GM21447 (cell line): ENCODE results near the gene C9orf78.

Source experiments
- ATAC-seq: cut with Tn5 transposase; IDR thresholded peaks from one replicate; pipeline ENCODE4 v1.9.1; 2021; ENCODE audit not compliant: unreplicated experiment

The C9orf78 gene

DNA sequence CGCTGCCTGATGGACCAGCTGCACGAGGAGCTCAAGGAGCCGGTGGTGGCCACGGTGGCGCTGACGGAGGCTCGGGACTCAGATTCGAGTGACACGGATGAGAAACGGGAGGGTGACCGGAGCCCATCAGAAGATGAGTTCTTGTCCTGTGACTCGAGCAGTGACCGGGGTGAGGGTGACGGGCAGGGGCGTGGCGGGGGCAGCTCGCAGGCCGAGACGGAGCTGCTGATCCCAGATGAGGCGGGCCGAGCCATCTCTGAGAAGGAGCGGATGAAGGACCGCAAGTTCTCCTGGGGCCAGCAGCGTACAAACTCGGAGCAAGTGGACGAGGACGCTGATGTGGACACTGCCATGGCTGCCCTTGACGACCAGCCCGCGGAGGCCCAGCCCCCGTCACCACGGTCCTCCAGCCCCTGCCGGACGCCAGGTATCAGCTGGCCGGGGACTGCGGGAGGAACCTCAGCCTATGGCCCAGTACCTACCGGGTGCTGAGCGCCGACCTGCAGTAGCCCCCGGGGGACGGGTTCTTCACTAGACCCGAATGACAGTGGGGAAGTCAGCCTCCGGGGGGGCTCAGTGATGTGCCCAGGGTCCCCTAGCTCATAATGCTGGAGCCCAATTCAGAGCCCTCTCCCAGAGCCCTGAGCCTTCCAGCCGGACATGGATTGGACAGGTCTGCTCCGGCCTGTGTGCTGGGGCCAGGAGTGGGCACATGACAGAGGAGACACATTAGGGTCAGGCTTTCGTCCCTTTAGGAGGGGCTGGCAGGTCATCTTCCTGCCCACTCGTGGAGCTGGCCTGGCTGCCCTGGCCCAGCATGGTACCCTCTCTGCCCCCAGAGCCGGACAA, 33.2 kb upstream of the C9orf78 start:
- ATAC-seq, result no peak

DNA sequence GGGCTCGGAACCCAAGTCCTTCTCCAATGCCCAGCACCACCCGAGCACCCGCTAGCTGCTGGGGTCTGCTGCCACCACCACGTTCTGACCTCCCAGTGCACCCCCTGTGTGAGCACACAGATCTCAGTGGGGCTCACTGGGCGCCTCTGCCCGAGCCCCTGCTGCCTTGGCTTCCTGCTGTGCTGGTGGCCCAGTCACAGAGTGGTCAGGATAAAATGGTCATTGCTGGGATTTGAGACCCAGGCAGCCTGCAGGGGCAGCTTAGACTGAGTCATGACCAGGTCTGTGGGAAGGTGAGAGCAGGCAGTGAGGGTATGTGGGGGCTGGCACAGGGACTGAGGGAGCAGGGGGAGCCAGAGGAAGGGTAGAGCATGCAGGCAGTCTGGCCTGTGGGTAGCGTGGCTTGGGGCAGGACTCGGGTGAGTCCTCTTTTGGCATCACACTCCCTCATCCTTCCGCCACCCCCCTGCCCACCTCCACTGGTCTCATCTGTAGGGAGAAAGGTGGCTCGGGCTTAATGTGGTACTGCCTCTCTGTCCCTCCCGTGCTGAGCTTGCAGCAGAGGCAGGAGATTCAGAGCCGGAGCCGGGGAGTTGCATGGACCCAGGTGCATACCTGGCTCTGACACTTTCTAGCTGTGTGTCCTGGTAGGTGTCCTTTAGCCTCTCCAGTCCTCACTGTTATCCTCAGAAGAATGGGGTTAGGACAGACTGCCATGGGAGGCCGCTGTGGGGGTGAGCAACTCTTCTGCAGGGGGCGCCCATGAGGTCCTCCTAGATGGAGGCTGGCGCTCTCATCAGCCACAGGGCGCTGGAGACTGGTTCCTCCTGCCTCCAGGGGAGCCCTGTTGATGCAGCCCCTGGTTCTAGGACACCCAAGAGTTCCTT, 32.3 kb upstream of the C9orf78 start:
- no peak for ATAC-seq

DNA sequence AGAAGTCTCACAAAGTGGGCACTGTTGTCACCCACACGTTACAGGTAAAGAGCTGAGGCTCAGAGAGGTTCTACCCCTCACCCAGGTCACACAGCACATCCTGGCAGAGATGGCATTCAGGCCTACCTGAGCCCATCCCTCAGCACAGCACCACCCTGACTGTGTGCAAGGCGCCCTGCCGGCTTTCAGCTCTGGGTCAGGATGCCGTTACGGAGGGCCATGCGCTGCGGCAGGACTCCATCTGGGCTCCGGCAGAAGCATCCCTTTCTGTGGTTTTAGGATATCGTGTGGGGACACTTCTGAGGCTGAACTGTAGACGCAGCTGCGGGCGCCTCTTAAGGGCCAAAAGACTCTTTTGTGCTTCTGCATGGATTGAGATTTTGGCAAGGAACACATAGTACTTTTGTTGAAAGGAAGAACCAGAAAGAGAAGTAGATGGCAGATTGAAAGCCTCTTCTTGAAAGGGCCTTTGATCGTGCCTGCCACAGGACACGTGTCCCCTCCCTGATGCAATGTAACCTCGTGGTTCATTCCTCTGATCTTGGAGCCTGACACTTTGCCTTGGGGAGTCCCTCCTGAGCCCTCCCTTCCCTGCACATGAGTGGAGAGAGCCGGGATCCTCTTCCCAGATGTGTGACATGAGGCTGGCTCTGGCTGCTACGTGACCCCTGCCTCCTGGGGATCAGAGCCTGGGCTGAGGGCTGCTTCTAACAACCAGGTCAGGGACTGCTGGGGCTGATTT, 31.5 kb upstream of the C9orf78 start:
- no peak for ATAC-seq

DNA sequence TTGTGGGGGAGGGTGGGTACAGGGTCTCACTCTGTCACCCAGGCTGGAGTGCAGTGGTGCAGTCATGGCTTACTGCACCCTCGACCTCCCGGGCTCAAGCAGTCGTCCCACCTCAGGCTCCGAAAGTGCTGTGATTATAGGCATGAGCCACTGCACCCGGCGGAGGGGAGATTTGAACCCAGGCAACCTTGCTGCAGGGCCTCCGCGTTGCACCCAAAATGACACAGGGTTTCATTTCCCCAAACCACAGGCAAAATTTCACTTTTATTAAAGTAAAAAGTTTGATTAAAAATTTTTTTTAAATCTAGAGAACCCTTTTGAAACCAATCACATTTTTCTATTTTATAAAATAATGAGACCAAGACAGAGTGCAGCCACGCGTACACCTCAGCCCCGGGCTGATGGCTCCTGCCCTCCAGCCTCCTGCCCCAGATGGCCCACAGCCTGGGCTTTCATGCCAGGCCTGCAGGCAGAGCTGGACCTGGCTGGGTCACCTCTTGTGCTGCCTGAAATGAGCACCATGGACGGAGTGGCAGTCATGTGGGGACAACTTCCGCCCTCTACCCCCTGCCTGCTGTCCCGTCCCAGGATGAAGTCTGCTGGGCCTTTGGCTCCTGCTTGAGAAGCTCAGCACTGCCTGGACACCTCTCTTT, 30.7 kb upstream of the C9orf78 start:
- ATAC-seq, result no peak

DNA sequence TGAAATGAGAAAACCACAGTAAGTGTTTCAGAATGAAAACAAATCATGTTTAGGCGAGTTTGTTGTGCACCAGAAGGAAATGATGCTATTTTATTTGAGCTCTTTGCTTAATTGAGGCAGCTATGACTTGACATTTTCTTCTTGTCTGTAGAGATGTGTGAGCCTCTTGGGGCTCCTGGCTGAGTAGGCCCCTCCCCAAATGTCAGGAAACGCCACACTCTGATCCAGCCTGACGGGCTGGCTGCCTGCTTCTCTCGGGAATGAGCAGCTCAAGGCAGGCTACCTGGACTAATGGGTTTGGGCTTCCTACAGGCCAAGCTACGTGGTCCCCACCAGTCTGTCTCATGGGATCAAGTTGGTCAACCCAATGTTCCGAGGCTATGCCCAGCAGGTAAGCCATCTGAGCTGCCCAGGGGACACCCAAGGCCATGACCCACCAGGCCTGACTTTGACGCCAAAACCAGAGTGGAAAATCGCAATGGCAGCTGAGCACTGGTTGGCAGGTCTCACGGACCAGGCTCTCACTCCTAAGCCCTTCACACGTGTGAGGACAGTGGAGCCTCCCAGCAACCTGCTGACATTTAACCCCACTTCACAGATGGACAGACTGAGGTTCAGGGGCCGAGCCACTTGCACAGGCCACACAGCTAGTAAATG, 30.0 kb upstream of the C9orf78 start:
- ATAC-seq, result no peak

DNA sequence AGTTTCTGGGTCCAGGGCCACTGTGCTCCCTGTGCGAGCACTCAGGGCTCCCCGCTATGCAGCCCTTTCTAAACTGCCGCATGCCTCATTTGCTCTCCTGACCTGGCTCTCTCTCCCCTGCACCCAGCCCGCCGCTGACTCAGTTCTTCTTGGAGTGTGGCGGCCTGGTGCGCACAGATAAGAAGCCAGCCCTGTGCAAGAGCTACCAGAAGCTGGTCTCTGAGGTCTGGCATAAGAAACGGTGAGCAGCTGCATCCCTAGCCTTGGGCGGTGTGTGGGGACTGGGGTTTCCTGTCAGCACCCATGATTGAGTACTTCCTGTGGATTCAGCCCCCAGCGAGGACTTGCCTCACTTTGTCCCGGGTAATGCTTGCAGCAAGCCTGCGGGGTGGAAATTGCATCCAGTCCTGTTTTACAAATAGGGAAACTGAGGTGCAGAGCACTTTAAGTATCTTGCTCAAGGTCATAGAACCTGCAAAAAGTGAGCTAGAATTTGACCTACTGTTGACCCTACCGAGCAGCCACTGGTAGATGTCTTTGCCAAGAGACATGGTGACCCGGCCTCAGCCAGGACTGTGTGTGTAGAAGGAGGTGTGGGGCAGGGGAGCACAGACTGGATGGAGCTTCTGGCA, 28.1 kb upstream of the C9orf78 start:
- ATAC-seq, result no peak

DNA sequence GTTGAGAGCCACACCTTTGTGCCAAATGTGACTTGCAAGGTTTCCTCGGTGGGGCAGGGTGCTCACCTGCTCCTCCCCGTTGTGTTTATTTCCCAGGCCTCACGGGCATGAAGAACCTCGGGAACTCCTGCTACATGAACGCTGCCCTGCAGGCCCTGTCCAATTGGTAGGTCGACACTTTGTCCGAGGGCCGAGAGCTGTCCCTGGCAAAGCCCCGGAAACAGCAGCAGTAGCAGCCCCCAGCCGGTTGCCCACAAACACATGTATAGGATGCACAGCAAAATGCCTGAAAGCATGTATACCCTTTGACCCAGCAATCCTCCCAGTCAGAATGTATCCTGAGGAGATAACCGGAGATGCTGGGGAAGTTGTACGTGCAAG, 26.4 kb upstream of the C9orf78 start:
- no peak for ATAC-seq

DNA sequence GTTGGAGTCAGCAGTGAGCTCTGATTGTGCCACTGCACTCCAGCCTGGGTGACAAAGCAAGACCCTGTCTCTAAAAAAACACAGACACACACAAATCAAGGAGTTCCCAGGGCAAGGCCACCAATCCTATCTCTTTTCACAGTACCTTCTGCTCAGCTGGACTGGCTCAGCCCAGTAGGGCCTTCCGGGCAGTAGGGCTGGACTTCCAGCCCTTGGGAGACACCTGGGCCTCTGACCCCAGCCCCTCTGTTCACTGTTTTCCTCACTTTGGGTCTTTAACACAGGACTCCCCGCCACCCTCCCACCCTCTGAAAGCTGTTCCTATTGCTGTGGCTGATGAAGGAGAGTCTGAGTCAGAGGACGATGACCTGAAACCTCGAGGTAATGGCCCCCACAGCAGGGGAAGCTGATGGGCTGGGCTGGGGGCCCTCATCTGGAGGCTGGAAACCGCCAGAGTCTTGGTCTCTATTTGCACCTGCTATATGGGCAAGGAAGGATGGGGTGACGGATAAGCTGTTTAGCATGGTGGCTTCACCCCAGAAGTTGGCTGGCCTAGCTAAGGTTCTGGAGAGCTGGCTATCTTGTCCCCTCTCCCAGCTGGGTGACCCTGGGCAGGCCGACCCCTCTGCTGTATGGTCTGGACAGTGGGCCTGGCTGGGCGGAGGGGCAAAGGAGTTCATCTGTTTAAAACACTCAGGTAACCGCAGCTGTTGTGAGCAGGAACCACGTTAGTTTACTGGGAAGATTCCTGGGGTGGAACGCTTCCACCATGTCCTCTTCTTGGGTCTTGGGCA, 25.8 kb upstream of the C9orf78 start:
- ATAC-seq, result no peak

DNA sequence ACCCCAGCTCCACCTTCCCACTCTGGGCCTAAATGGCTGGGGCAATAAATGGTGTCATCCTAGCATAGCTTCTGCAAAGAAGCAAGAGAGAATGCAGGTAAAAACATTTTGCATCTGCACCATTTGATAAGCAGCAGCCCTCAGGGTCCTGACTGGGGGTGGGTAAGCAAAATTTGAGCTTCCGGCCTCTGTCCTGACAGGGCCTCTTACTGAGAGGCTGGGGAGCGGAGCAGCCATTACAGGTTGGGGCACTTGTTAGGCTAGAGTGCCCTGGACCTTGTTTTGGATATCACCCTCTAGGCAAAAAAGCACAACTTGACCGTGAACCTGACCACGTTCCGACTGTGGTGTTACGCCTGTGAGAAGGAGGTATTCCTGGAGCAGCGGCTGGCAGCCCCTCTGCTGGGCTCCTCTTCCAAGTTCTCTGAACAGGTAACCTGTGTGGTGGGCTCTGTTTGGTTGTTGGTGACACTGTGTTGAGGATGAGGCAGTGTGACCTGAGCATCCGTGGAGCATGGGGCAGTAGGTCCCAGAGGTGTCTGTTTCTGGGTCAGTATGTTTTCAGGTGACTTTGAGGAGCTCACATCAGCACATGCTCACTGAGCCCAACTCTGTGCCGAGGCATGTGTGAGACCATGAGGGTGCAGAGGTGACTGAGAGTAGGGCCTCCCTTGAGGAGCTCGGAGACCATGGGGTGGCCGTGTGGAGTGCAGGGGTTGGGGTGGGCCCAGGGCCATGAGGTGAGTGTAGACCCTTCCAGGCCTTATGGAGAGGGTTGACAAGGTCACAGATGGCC, 23.3 kb upstream of the C9orf78 start:
- no peak for ATAC-seq

DNA sequence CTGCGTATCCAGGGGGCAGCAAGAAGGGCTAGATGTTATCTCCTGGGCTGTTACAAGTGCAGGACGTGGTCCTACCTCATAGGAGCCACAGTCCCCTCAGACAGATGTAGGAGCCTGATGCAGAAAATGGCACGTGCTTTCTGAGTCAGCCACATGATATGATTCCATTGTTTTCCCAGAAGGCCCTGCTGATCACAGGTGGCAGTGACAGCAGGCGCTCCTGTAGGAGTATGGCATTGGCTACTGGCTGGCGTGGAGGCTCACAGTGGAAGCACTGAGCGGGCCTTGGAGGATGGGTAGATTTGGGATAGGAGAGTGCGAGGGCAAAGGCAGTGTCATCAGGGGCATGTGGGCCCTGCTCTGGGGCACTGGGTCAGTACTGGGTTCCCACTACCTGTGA, 22.1 kb upstream of the C9orf78 start:
- ATAC-seq, result no peak

DNA sequence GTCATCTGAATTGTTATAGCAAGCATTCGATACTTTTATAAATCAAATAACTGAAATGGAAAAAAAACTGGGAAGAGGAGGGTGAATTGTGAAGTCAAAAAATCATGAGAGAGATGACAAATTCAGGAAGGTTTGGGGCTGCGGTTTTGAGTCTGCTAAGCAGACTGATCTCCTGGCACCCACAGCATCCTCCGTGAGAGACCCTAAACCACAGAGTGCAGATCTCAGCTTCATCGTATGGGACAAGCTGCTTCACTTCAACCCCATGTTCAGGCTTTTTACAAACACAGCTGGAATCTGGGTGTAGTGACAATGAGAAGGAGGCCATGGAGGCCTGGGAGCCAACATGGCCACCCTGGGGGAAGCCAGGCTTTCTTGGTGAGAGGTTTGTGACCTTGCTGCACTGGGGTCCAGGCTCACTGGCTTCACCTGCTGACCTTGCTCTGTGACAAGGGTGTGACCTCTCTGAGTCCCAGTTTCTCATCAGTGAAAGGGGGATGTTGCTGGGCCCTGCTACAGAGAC, 19.6 kb upstream of the C9orf78 start:
- no peak for ATAC-seq

DNA sequence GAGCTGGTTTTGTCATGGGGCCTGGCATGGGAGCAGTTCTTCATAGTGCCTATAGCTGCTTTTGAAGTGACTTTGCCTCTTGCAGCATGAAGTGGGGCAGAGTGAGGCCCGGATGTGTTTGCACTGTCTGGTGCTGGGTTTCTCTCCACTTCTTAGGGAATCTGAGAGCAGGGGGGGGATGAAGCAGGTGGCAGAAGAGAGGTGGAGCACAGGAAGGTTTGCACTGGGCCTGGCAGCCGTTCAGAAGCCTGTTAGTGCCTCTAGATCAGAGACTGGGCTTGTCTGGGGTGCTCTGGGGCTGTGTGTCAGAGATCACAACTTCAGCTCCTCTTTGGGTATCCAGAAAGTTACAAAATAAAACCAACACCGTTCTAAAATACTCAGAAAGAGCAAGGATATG, 18.5 kb upstream of the C9orf78 start:
- ATAC-seq, result no peak

DNA sequence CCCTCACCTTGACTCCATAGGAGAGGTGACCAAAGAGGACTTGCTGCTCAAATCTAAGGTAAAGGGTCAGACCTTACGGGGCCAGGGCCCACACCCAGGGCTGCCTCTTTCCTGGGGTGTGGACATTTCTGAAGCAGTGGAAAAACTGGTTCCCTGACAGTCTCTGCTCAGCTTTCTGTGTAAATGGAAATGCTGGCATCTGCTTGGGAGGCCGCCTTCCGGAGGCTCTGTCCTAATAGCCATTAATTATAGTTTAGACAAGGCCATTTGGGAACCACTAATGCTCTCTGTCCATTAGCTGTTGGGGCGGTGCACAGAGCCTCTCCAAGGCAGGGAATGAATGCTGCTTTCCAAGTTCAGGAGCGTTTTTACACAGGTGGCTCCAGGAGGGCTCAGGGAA, 17.5 kb upstream of the C9orf78 start:
- no peak for ATAC-seq

DNA sequence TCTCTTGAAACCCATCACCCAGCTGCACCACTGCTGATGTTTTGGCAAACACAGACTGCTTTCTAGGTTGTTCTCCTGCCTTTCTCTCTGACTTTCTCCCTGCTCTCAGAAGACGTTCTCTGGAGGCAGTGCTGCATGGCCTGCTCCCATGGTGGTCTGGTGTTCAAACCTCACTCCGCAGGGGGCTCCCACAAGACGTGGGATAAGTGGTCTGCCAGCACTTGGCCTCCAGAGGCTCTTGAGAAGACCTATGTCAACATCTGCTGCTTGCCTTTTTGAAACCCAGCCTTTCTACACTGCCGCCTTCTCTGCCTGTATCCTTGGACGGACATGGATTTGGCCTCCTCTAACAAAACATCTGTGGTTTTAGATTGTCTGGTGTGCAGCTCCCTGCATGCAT, 16.7 kb upstream of the C9orf78 start:
- ATAC-seq, result no peak

DNA sequence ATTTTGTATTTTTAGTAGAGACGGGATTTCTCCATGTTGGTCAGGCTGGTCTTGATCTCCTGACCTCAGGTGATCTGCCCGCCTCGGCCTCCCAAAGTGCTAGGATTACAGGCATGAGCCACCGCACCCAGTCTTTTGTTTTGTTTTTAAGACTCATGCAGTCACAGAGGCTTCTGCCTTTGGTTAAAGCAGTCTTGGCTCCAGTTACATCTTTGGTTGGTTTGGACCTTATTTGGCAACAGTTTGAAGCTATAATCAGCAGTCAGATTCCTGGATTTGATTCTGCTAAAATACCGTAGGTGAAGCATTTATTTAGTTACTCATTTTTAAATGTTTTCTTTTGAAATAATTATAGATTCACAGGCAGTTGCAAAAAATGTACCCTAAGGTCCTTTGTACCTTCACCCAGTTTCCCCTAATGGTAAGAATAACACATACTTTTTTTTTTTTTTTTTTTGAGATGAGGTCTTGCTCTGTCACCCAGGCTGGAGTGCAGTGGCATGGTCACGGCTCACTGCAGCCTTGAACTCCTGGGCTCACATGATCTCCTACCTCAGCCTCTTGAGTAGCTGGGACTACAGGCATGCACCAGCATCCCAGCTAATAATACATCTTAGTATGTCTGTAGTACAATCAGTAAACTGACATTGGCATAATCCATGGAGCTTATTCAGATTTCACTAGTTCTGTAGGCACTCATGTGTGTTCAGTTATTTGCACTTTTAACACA, 15.9 kb upstream of the C9orf78 start:
- ATAC-seq, result no peak

DNA sequence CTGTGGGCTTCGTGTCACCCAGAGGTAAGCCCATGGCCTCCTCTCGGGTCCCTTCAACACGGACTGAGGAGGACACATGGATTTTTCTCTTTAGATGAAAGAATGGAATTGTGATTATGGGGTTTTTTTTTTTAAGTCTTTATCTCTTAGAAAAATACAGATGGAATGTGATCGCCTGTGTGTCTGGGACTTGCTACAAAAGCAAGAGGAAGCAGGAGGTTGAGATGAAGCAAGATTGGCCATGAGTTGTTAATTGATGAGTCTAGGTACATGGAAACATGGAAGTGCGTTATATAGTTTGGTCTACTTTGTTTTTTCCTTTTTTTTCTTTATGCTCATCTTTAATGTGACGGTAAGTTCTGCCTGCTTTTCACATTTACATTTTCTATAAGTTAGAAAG, 14.8 kb upstream of the C9orf78 start:
- no peak for ATAC-seq

DNA sequence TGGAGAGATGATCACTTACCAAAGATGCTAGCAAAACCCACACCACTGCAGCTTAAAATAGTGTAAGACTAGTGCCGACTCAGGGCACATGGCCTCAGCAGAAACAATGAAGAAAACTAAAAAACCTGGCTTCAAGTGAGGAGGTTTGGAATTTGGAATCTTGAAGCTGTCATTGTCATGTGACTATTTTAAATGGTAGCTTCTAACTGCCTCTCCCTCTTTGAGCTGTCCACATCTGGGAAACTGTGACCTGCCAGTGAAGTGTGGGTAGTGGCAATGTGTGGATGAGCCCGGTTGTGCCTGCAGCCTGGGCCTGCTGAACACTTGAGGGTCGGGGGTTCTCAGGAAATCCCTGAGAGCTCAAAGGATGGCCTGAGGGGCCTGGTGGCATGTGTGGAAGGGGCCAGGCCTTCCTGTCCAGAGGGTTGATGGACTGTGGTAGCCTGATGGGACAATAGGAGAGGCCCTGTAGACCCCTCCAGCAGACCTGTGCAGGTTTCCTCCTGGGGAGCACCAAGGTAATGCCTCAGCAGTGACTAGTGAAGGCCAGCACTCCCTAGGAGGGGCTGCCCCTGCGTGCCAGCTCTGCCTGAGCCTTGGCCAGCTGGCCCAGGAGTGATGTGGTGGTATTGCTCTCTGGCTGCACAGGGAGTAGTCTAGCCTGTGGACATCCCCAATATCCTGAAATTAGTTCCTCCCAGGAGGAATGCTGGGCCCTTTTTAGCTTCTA, 13.8 kb upstream of the C9orf78 start:
- ATAC-seq, result no peak
